Measurements from ENCODE around the gene CENPF. TPM values are rescaled to one million over a fixed set of nuclear protein-coding genes. Genes with fewer than 3 reads are reported as not detected.

Gene CENPF
- total and polyA plus RNA-seq, 2 experiments from 2014 or later: 123 to 376 TPM

GRCh38 chr1:214617843-214618242 lies 14.8 kb downstream of the CENPF start:
- peaks cover 4% of the 10 kb centered on the region for H3K27me3 Mint-ChIP-seq (ENCODE audit: insufficient read depth, low read depth, poor library complexity)
- TF ChIP-seq, protein P1, sequence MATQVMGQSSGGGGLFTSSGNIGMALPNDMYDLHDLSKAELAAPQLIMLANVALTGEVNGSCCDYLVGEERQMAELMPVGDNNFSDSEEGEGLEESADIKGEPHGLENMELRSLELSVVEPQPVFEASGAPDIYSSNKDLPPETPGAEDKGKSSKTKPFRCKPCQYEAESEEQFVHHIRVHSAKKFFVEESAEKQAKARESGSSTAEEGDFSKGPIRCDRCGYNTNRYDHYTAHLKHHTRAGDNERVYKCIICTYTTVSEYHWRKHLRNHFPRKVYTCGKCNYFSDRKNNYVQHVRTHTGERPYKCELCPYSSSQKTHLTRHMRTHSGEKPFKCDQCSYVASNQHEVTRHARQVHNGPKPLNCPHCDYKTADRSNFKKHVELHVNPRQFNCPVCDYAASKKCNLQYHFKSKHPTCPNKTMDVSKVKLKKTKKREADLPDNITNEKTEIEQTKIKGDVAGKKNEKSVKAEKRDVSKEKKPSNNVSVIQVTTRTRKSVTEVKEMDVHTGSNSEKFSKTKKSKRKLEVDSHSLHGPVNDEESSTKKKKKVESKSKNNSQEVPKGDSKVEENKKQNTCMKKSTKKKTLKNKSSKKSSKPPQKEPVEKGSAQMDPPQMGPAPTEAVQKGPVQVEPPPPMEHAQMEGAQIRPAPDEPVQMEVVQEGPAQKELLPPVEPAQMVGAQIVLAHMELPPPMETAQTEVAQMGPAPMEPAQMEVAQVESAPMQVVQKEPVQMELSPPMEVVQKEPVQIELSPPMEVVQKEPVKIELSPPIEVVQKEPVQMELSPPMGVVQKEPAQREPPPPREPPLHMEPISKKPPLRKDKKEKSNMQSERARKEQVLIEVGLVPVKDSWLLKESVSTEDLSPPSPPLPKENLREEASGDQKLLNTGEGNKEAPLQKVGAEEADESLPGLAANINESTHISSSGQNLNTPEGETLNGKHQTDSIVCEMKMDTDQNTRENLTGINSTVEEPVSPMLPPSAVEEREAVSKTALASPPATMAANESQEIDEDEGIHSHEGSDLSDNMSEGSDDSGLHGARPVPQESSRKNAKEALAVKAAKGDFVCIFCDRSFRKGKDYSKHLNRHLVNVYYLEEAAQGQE (IDR thresholded peaks at IDR 0.05; ENCODE audit: unreplicated experiment): no peak
- no peak for TF ChIP-seq EZH2phosphoT487 (IDR thresholded peaks at IDR 0.05; ENCODE audit: unreplicated experiment)
- no peak for TF ChIP-seq CTCF (conservative IDR thresholded peaks at IDR 0.05; ENCODE audit: low read depth in 2 of 2)
- no peak for TF ChIP-seq ZNF331 (CRISPR knock-in tag; IDR thresholded peaks at IDR 0.05; ENCODE audit: low read depth)
- no peak for TF ChIP-seq POLR2AphosphoS5 (IDR thresholded peaks at IDR 0.05; ENCODE audit: low read depth)
- TF ChIP-seq, protein P2, sequence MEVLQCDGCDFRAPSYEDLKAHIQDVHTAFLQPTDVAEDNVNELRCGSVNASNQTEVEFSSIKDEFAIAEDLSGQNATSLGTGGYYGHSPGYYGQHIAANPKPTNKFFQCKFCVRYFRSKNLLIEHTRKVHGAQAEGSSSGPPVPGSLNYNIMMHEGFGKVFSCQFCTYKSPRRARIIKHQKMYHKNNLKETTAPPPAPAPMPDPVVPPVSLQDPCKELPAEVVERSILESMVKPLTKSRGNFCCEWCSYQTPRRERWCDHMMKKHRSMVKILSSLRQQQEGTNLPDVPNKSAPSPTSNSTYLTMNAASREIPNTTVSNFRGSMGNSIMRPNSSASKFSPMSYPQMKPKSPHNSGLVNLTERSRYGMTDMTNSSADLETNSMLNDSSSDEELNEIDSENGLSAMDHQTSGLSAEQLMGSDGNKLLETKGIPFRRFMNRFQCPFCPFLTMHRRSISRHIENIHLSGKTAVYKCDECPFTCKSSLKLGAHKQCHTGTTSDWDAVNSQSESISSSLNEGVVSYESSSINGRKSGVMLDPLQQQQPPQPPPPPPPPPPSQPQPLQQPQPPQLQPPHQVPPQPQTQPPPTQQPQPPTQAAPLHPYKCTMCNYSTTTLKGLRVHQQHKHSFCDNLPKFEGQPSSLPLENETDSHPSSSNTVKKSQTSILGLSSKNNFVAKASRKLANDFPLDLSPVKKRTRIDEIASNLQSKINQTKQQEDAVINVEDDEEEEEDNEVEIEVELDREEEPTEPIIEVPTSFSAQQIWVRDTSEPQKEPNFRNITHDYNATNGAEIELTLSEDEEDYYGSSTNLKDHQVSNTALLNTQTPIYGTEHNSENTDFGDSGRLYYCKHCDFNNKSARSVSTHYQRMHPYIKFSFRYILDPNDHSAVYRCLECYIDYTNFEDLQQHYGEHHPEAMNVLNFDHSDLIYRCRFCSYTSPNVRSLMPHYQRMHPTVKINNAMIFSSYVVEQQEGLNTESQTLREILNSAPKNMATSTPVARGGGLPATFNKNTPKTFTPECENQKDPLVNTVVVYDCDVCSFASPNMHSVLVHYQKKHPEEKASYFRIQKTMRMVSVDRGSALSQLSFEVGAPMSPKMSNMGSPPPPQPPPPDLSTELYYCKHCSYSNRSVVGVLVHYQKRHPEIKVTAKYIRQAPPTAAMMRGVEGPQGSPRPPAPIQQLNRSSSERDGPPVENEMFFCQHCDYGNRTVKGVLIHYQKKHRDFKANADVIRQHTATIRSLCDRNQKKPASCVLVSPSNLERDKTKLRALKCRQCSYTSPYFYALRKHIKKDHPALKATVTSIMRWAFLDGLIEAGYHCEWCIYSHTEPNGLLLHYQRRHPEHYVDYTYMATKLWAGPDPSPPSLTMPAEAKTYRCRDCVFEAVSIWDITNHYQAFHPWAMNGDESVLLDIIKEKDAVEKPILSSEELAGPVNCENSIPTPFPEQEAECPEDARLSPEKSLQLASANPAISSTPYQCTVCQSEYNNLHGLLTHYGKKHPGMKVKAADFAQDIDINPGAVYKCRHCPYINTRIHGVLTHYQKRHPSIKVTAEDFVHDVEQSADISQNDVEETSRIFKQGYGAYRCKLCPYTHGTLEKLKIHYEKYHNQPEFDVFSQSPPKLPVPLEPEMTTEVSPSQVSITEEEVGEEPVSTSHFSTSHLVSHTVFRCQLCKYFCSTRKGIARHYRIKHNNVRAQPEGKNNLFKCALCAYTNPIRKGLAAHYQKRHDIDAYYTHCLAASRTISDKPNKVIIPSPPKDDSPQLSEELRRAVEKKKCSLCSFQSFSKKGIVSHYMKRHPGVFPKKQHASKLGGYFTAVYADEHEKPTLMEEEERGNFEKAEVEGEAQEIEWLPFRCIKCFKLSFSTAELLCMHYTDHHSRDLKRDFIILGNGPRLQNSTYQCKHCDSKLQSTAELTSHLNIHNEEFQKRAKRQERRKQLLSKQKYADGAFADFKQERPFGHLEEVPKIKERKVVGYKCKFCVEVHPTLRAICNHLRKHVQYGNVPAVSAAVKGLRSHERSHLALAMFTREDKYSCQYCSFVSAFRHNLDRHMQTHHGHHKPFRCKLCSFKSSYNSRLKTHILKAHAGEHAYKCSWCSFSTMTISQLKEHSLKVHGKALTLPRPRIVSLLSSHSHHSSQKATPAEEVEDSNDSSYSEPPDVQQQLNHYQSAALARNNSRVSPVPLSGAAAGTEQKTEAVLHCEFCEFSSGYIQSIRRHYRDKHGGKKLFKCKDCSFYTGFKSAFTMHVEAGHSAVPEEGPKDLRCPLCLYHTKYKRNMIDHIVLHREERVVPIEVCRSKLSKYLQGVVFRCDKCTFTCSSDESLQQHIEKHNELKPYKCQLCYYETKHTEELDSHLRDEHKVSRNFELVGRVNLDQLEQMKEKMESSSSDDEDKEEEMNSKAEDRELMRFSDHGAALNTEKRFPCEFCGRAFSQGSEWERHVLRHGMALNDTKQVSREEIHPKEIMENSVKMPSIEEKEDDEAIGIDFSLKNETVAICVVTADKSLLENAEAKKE (CRISPR knock-in tag; IDR thresholded peaks at IDR 0.05): no peak
- TF ChIP-seq CREB1 (CRISPR knock-in tag; IDR thresholded peaks at IDR 0.05; ENCODE audit: low read depth): no peak
- ATAC-seq (no peak), DNase-seq (ENCODE audit: low spot score) (no peak)
- no peak overlapping the region for H3K4me3 ChIP-seq
- H3F3A ChIP-seq (replicated peaks; ENCODE audit: low read depth): no peaks in the 10 kb centered on the region
- H3K79me2 ChIP-seq (replicated peaks; ENCODE audit: insufficient read depth): peaks cover 24% of the 10 kb centered on the region
- H3K27me3 ChIP-seq (ENCODE audit: insufficient read depth): no peaks in the 10 kb centered on the region
- H3K4me1 Mint-ChIP-seq: no peaks in the 10 kb centered on the region; the same call in 1 of the 3 replicates
- H3K36me3 ChIP-seq (ENCODE audit: insufficient read depth): peaks cover 64% of the 10 kb centered on the region
- no peak overlapping the region for H3K27ac ChIP-seq (ENCODE audit: low read depth)
- H3K4me3 Mint-ChIP-seq: no peak overlapping the region
- H2AFZ ChIP-seq: no peak overlapping the region
- no peaks in the 10 kb centered on the region for H3K4me1 ChIP-seq (ENCODE audit: insufficient read depth)
- 0 out of 3 replicates have a peak, but pooled peaks cover 2% of the 10 kb centered on the region for H3K9me3 Mint-ChIP-seq
- H4K20me1 ChIP-seq (replicated peaks; ENCODE audit: insufficient read depth): peaks cover 17% of the 10 kb centered on the region
- no peak overlapping the region for H3K27ac Mint-ChIP-seq
- no peaks in the 10 kb centered on the region for H3K9me2 ChIP-seq (ENCODE audit: insufficient read depth)
- H3K36me3 Mint-ChIP-seq (ENCODE audit: low read depth): peaks cover 81% of the 10 kb centered on the region
- no peak overlapping the region for H3K4me2 ChIP-seq

Data from GM23338 (cell line).